Keratinocyte (primary cell): ENCODE measurements around the gene USH2A. TPM values are rescaled to one million over a fixed set of nuclear protein-coding genes. Genes with fewer than 3 reads are reported as not detected.

Source experiments
- DNase-seq: peaks from one replicate; pipeline ENCODE4 v3.0.0-alpha.2; 2011; ENCODE audit warnings: low read depth, missing footprints, low spot score
- FAIRE-seq: peaks from 2 replicates; lab custom pipeline; 2011; peaks lifted over from hg19 to GRCh38; lab: Jason Lieb, UNC
- H2AFZ ChIP-seq: 2 replicates; pipeline ENCODE4 v1.6.0; 2012; ENCODE audit warnings: low read length, control low read depth, inconsistent platforms; ENCODE audit not compliant: control insufficient read depth
- H3K27ac ChIP-seq: 2 replicates; pipeline ENCODE4 v1.5.1; 2011; ENCODE audit warnings: low read length; ENCODE audit not compliant: control insufficient read depth, insufficient read depth
- H3K27me3 ChIP-seq: 3 replicates; pipeline ENCODE4 v1.6.0; 2011; ENCODE audit warnings: low read length; ENCODE audit not compliant: control insufficient read depth, insufficient read depth; ENCODE audit errors: extremely low read depth
- H3K36me3 ChIP-seq, 2 experiments: 2 replicates in 1 of 2; 3 replicates in 1 of 2; pipeline ENCODE4 v1.5.1; 2011; ENCODE audit warnings: low read length in 2 of 2, mild to moderate bottlenecking in 1 of 2; ENCODE audit not compliant: control insufficient read depth in 2 of 2, insufficient read depth in 2 of 2; ENCODE audit errors: extremely low read depth in 1 of 2
- H3K4me1 ChIP-seq: 3 replicates; pipeline ENCODE4 v1.5.1; 2011; ENCODE audit warnings: low read length; ENCODE audit not compliant: control insufficient read depth, insufficient read depth; ENCODE audit errors: extremely low read depth
- H3K4me2 ChIP-seq: 3 replicates; pipeline ENCODE4 v1.6.0; 2011; ENCODE audit warnings: low read depth, low read length; ENCODE audit not compliant: control insufficient read depth, insufficient read depth; ENCODE audit errors: extremely low read depth
- H3K4me3 ChIP-seq, 3 experiments: fragments of 200-600 bp in 1 of 3; sonication (generic) in 1 of 3; 2 replicates in 2 of 3; 3 replicates in 1 of 3; pipeline ENCODE4 v1.5.1; 2011 to 2016; ENCODE audit warnings: low read length in 3 of 3, mild to moderate bottlenecking in 3 of 3, control low read depth in 2 of 3, inconsistent platforms in 1 of 3, low read depth in 1 of 3, mixed read lengths in 1 of 3, mixed run types in 1 of 3, moderate library complexity in 1 of 3; ENCODE audit not compliant: control insufficient read depth in 2 of 3, insufficient read depth in 2 of 3; ENCODE audit errors: extremely low read depth in 1 of 3
- H3K79me2 ChIP-seq: 2 replicates; pipeline ENCODE4 v1.6.0; 2012; ENCODE audit warnings: low read length; ENCODE audit not compliant: control insufficient read depth, insufficient read depth
- H3K9ac ChIP-seq: 3 replicates; pipeline ENCODE4 v1.6.0; 2011; ENCODE audit warnings: low read length; ENCODE audit not compliant: control insufficient read depth, insufficient read depth; ENCODE audit errors: extremely low read depth
- H3K9me1 ChIP-seq: 3 replicates; pipeline ENCODE4 v1.6.0; 2011; ENCODE audit warnings: low read length; ENCODE audit not compliant: control insufficient read depth, insufficient read depth; ENCODE audit errors: extremely low read depth
- H3K9me3 ChIP-seq: 2 replicates; pipeline ENCODE4 v1.5.1; 2012; ENCODE audit warnings: low read depth, low read length; ENCODE audit not compliant: control insufficient read depth
- H4K20me1 ChIP-seq: 3 replicates; pipeline ENCODE4 v1.6.0; 2011; ENCODE audit warnings: low read length; ENCODE audit not compliant: control insufficient read depth, insufficient read depth; ENCODE audit errors: extremely low read depth
- EZH2 ChIP-seq: IDR thresholded peaks from one replicate; pipeline ENCODE4 v1.6.1; 2012; ENCODE audit warnings: inconsistent platforms, mild to moderate bottlenecking, low read length, moderate library complexity
- dilution Hi-C: fragments of 300-500 bp; cut with MboI; formaldehyde crosslinking; loops from one replicate; pipeline ENCODE4 v1.7.0; 2020; ENCODE audit warnings: low sequenced_read_pairs; ENCODE audit not compliant: extremely low pct_ligation_motif_present
- polyA plus RNA-seq, 5 experiments: library from polyadenylated mRNA; depleted of rRNA in 3 of 5; stranded (reverse) in 3 of 5; stranded (forward) in 1 of 5; unstranded in 1 of 5; fragments of >200 nt; gene quantifications; 1 replicate in 1 of 5; 2 replicates in 3 of 5; 3 replicates in 1 of 5; pipeline versions ENCODE4 v1.2.1 to v1.2.3, GENCODE V29; 2011 to 2012; ENCODE audit warnings: missing spikeins in 2 of 5, low read depth in 1 of 5, low replicate concordance in 1 of 5
- TF ChIP-seq, protein P1 (sequence below), 3 experiments: IDR thresholded peaks in 1 of 3; conservative IDR thresholded peaks in 1 of 3; optimal IDR thresholded peaks in 1 of 3; 2 replicates in 2 of 3; 3 replicates in 1 of 3; pipeline versions ENCODE3 to v1.5.1; 2011; ENCODE audit warnings: low read length in 3 of 3, mild to moderate bottlenecking in 3 of 3, moderate library complexity in 2 of 3, control low read depth in 1 of 3, inconsistent platforms in 1 of 3; ENCODE audit not compliant: insufficient read depth in 2 of 3; ENCODE audit errors: extremely low read depth in 1 of 3

USH2A gene
- polyA plus RNA-seq, 1 donor (not counting 4 experiments of a cell fraction or from before 2014, with no cell fraction given), result not detected

DNA sequence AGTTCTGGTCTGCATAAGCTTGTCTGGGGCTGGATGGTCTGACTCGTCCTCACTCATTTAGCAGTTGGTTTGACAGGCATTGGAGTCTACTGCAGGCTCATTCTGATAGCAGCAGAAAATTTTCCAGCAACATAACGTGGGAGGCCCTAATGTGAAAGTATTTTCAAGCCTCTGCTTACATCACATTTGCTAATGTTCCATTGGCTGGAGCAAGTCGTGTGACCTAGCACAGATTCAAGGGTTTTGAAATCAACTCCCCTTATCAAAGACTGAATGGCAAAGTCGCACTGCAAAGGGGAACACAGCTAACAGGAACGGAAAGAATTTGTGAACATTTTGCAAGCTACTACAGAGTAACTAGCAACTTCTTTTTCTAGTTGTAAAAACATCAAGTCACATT, 2.3 kb upstream of the USH2A start:
- FAIRE-seq (no peak), DNase-seq (no peak)
- no peak overlapping the region for H2AFZ ChIP-seq
- H3K27me3 ChIP-seq, result no peaks in the 10 kb centered on the region
- H3K4me3 ChIP-seq, result no peak overlapping the region
- H3K9ac ChIP-seq, result no peak overlapping the region
- TF ChIP-seq EZH2, result no peak
- TF ChIP-seq, protein P1, sequence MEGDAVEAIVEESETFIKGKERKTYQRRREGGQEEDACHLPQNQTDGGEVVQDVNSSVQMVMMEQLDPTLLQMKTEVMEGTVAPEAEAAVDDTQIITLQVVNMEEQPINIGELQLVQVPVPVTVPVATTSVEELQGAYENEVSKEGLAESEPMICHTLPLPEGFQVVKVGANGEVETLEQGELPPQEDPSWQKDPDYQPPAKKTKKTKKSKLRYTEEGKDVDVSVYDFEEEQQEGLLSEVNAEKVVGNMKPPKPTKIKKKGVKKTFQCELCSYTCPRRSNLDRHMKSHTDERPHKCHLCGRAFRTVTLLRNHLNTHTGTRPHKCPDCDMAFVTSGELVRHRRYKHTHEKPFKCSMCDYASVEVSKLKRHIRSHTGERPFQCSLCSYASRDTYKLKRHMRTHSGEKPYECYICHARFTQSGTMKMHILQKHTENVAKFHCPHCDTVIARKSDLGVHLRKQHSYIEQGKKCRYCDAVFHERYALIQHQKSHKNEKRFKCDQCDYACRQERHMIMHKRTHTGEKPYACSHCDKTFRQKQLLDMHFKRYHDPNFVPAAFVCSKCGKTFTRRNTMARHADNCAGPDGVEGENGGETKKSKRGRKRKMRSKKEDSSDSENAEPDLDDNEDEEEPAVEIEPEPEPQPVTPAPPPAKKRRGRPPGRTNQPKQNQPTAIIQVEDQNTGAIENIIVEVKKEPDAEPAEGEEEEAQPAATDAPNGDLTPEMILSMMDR (optimal IDR thresholded peaks at IDR 0.05 in 1 of 3, IDR thresholded peaks at IDR 0.05 in 1 of 3, conservative IDR thresholded peaks at IDR 0.05 in 1 of 3; ENCODE audit: extremely low read depth in 1 of 3, insufficient read depth in 2 of 3, low read length in 3 of 3), result no peak
- no peaks in the 10 kb centered on the region for H3K79me2 ChIP-seq
- dilution Hi-C loops, result no loop called here
- H3K4me2 ChIP-seq, result no peak overlapping the region
- H4K20me1 ChIP-seq, result no peaks in the 10 kb centered on the region
- no peak overlapping the region for H3K27ac ChIP-seq
- H3K9me3 ChIP-seq, result no peaks in the 10 kb centered on the region
- no peaks in the 10 kb centered on the region for H3K4me1 ChIP-seq
- H3K9me1 ChIP-seq, result no peaks in the 10 kb centered on the region
- H3K36me3 ChIP-seq, result no peaks in the 10 kb centered on the region

DNA sequence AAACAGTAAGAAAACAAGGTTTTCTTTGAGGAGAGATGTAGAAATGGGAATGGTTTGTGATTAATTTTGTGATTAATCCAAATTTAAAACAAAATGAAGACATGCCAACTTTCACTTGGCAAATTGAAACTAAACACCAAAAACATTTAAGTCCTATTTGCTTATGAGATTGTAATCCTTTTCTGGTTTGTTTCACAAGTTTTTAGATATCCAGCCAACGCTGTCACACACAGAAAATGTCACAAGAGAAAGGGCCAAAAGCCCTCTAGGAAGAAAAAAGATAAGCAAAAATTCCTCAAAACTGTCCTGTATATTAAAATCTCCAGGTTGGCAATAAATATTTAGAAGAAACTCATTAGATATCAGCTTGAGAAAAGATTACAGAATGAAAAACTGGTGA, 2.5 kb downstream of the USH2A start:
- Histone ChIP-seq H3K9me3 (no peaks in the 10 kb centered on the region), H3K4me2 (no peak overlapping the region), H3K9me1 (no peaks in the 10 kb centered on the region), H4K20me1 (no peaks in the 10 kb centered on the region), H3K4me3 (no peak overlapping the region), H3K27me3 (no peaks in the 10 kb centered on the region), H3K79me2 (no peaks in the 10 kb centered on the region), H3K4me1 (no peaks in the 10 kb centered on the region), H2AFZ (no peak overlapping the region), H3K36me3 (no peaks in the 10 kb centered on the region), H3K27ac (no peak overlapping the region), H3K9ac (no peak overlapping the region)
- DNase-seq (no peak), FAIRE-seq (no peak)
- dilution Hi-C loops, result no loop called here
- no peak for TF ChIP-seq EZH2
- TF ChIP-seq, protein P1 (optimal IDR thresholded peaks at IDR 0.05 in 1 of 3, IDR thresholded peaks at IDR 0.05 in 1 of 3, conservative IDR thresholded peaks at IDR 0.05 in 1 of 3; ENCODE audit: extremely low read depth in 1 of 3, insufficient read depth in 2 of 3, low read length in 3 of 3), result no peak
